K562 (cell line): ENCODE measurements around the gene CDH6. TPM values are rescaled to one million over a fixed set of nuclear protein-coding genes. Genes with fewer than 3 reads are reported as not detected.

Experiments used
- ATAC-seq: fragments of 200-7000 bp; cut with Tn5 transposase; 3 replicates; pipeline ENCODE4 v1.9.1; 2020; ENCODE audit warnings: moderate library complexity
- BruUV-seq: library from RNA; stranded (reverse); fragments of 400-500 nt; replicated peaks from 2 replicates; lab custom pipeline; 2021; lab: Mats Ljungman, UMichigan
- CTCF ChIA-PET: fragments of 300-600 bp; formaldehyde crosslinking; extraction: SDS; loops from one replicate; lab custom pipeline; 2021; ENCODE audit warnings: low intra/inter-chr PET ratio; lab: Yijun Ruan, JAX
- POLR2A ChIA-PET: fragments of 300-600, 350-650 bp; sonication (Branson Sonifier 250); formaldehyde crosslinking; extraction: SDS; loops from one replicate; lab custom pipeline; 2021; ENCODE audit warnings: antibody characterized with exemption, inconsistent platforms; lab: Yijun Ruan, JAX
- DNase-seq, 4 experiments: peaks; one replicate each; pipeline versions ENCODE4 v3.0.0 to v3.0.0-alpha.2; 2011 to 2018; ENCODE audit warnings: low spot score in 3 of 4, mixed read lengths in 3 of 4; ENCODE audit errors: extremely low read depth in 1 of 4
- FAIRE-seq: peaks from 2 replicates; lab custom pipeline; 2011; peaks lifted over from hg19 to GRCh38; lab: Jason Lieb, UNC
- H2AFZ ChIP-seq: 2 replicates; pipeline ENCODE4 v1.6.0; 2011; ENCODE audit warnings: low read depth, low read length, control low read depth, inconsistent platforms
- H3K27ac ChIP-seq: fragments of 200-600 bp; 3 replicates; pipeline ENCODE4 v1.8.0; 2011; ENCODE audit warnings: low read depth, mild to moderate bottlenecking, control low read depth, inconsistent platforms, low read length, moderate library complexity, mixed read lengths; ENCODE audit errors: extremely low read depth
- H3K27me3 ChIP-seq, 2 experiments: fragments of 300-600 bp in 1 of 2; 2 replicates in 1 of 2; 3 replicates in 1 of 2; pipeline versions ENCODE4 v1.6.0 to v1.8.0; 2011; ENCODE audit warnings: inconsistent platforms in 2 of 2, low read length in 2 of 2, mild to moderate bottlenecking in 1 of 2, mixed read lengths in 1 of 2, moderate library complexity in 1 of 2; ENCODE audit not compliant: control insufficient read depth in 2 of 2, insufficient read depth in 2 of 2
- H3K36me3 ChIP-seq: fragments of 300-600 bp; 3 replicates; pipeline ENCODE4 v1.8.0; 2011; ENCODE audit warnings: mild to moderate bottlenecking, low read length, inconsistent platforms; ENCODE audit not compliant: control insufficient read depth, insufficient read depth
- H3K4me1 ChIP-seq, 2 experiments: fragments of 200-600 bp in 1 of 2; replicated peaks in 1 of 2; 2 replicates in 1 of 2; 3 replicates in 1 of 2; pipeline versions ENCODE4 v1.5.1 to v1.8.0; 2011; ENCODE audit warnings: inconsistent platforms in 2 of 2, low read length in 2 of 2, mild to moderate bottlenecking in 1 of 2, mixed read lengths in 1 of 2, moderate library complexity in 1 of 2; ENCODE audit not compliant: control insufficient read depth in 2 of 2, insufficient read depth in 2 of 2
- H3K4me2 ChIP-seq: 2 replicates; pipeline ENCODE4 v1.6.1; 2011; ENCODE audit warnings: low read length, control low read depth, inconsistent platforms, mixed read lengths; ENCODE audit not compliant: insufficient read depth
- H3K4me3 ChIP-seq: fragments of 200-600 bp; sonication (generic), shearing (Covaris generic); 2 replicates; pipeline ENCODE4 v1.5.1; 2016; ENCODE audit warnings: control low read depth, inconsistent platforms
- H3K79me2 ChIP-seq: fragments of 200-600 bp; 3 replicates; pipeline ENCODE4 v1.8.0; 2011; ENCODE audit warnings: low read length, inconsistent platforms; ENCODE audit not compliant: control insufficient read depth, insufficient read depth
- H3K9ac ChIP-seq, 2 experiments: 2 replicates each; pipeline versions ENCODE4 v1.6.0 to v1.6.1; 2011; ENCODE audit warnings: low read depth in 2 of 2, low read length in 2 of 2, control low read depth in 1 of 2, inconsistent platforms in 1 of 2, mild to moderate bottlenecking in 1 of 2, mixed read lengths in 1 of 2; ENCODE audit not compliant: insufficient read depth in 1 of 2
- H3K9me1 ChIP-seq: one replicate; pipeline ENCODE4 v1.6.0; 2011; ENCODE audit warnings: inconsistent platforms, mild to moderate bottlenecking, low read length, moderate library complexity; ENCODE audit not compliant: control insufficient read depth, insufficient read depth
- H3K9me3 ChIP-seq: replicated peaks from 2 replicates; pipeline ENCODE4 v1.5.1; 2011; ENCODE audit warnings: low read depth, low read length, inconsistent platforms; ENCODE audit not compliant: control insufficient read depth, insufficient read depth
- H4K20me1 ChIP-seq: replicated peaks from 2 replicates; pipeline ENCODE4 v1.6.1; 2011; ENCODE audit warnings: low read length, inconsistent platforms, mixed read lengths; ENCODE audit not compliant: control insufficient read depth, insufficient read depth
- ETS1 ChIP-seq: conservative IDR thresholded peaks from 2 replicates; pipeline ENCODE4 v1.6.1; 2011; ENCODE audit warnings: low read depth, mild to moderate bottlenecking, low read length; ENCODE audit not compliant: control insufficient read depth
- TCF7 ChIP-seq: sonication (generic); IDR thresholded peaks from 2 replicates; pipeline ENCODE4 v1.6.1; 2016; ENCODE audit warnings: antibody characterized with exemption, borderline replicate concordance
- ZBTB9 ChIP-seq: fragments of 450-650 bp; formaldehyde crosslinking; IDR thresholded peaks from 2 replicates; pipeline ENCODE4 v1.4.0; 2020; ENCODE audit warnings: mild to moderate bottlenecking, moderate library complexity
- ZFP30 ChIP-seq: fragments of 250-450 bp; sonication (Bioruptor Pico); IDR thresholded peaks from 2 replicates; pipeline ENCODE4 v1.8.0; 2022; ENCODE audit warnings: moderate library complexity, mild to moderate bottlenecking, inconsistent platforms, borderline replicate concordance
- WGBS: fragments of 100-300 bp; shearing (Covaris generic); methylation state at CpG from one replicate; pipeline ENCODE4 v1.1.6; 2016; ENCODE audit warnings: low coverage, mixed read lengths; ENCODE audit not compliant: insufficient coverage; ENCODE audit errors: missing lambda C conversion rate; 5-methylcytosine and 5-hydroxymethylcytosine counted together
- in situ Hi-C: fragments of 300-500 bp; cut with MboI; formaldehyde crosslinking; loops from 4 replicates; pipeline ENCODE4 v1.15.0; 2018; ENCODE audit warnings: inconsistent platforms, mixed read lengths
- intact Hi-C: fragments of 100-400 bp; cut with micrococcal nuclease; formaldehyde crosslinking; loops from 2 replicates; pipeline ENCODE4 v1.14.2; 2022
- polyA plus RNA-seq, 8 experiments: library from polyadenylated mRNA; depleted of rRNA in 4 of 8; stranded (reverse) in 5 of 8; unstranded in 3 of 8; fragments of >200 nt; fragmentation: Nextera tagmentation in 2 of 8; fragmentation: Illumina TruSeq in 1 of 8; extraction: Ambion mirVana in 2 of 8; extraction: Trizol in 1 of 8; gene quantifications; 2 replicates each; pipeline versions ENCODE4 v1.2.1 to v1.2.3, GENCODE V29; 2011 to 2014; ENCODE audit warnings: inconsistent platforms in 1 of 8, missing spikeins in 1 of 8
- total RNA-seq, 7 experiments: library from RNA; depleted of rRNA in 6 of 7; stranded (reverse); fragments of >200 nt in 6 of 7; fragmentation: Illumina TruSeq in 2 of 7; extraction: Trizol in 2 of 7; gene quantifications; 2 replicates each; pipeline versions ENCODE4 v1.2.1 to v1.2.3, GENCODE V29; 2011 to 2021; ENCODE audit warnings: low replicate concordance in 1 of 7

CDH6 gene
- total and polyA plus RNA-seq, 9 of the 15 experiments (the other 6 are each of a cell fraction or from before 2014, with no cell fraction given) = not detected

GRCh38 chr5:31213705-31214121 lies 20.2 kb downstream of the CDH6 start:
- no TSS peak for BruUV-seq
- Histone ChIP-seq H3K9me3 (no peaks in the 10 kb centered on the region), H3K27ac (no peak overlapping the region), H3K9ac (no peak overlapping the region), H2AFZ (no peak overlapping the region), H3K79me2 (no peaks in the 10 kb centered on the region), H3K4me1 (no peaks in the 10 kb centered on the region), H3K9me1 (no peaks in the 10 kb centered on the region), H3K4me3 (no peak overlapping the region), H3K36me3 (no peaks in the 10 kb centered on the region), H3K27me3 (no peaks in the 10 kb centered on the region), H4K20me1 (no peaks in the 10 kb centered on the region), H3K4me2 (no peak overlapping the region)
- intact Hi-C loops (no loop called here), in situ Hi-C loops (no loop called here)
- TF ChIP-seq ZFP30 (CRISPR knock-in tag) (no peak), ZBTB9 (CRISPR knock-in tag) (no peak), ETS1 (no peak), TCF7 (no peak)
- WGBS = 0% methylated on average over 6 of the region's 6 CpGs
- ATAC-seq = no peak
- no peak for DNase-seq
- POLR2A ChIA-PET = interaction anchor here (0.5 to 0.8 kb wide), 4 partner anchors 22 to 244 kb away, joined by 3 to 4 read pairs (median 4); no protein-coding TSS in a partner anchor
- FAIRE-seq = no peak
- CTCF ChIA-PET = no interaction called here
